Lower leg skin (tissue), 4 donors: ENCODE measurements around the gene SMG6. TPM values are rescaled to one million over a fixed set of nuclear protein-coding genes. Genes with fewer than 3 reads are reported as not detected.
A peak's percentile ranks its signal among the peaks of the same experiment; 100 is the strongest.
"Not testable (repeated sequence)": the region's sequence is repeated elsewhere in the genome, so short reads cannot be mapped to it uniquely, and the experiment has no call there.

Experiments
- DNase-seq, 2 donors: peaks; one replicate each; pipeline ENCODE4 v3.0.0-alpha.2; 2019; ENCODE audit warnings: low spot score in 2 of 2
- H3K4me3 ChIP-seq: fragments of 200-600 bp; sonication (generic); 2 replicates; pipeline ENCODE4 v1.5.1; 2017; ENCODE audit warnings: mild to moderate bottlenecking, low read depth; ENCODE audit not compliant: poor library complexity, severe bottlenecking
- POLR2A ChIP-seq, 2 donors: fragments of 450-650 bp; IDR thresholded peaks; one replicate each; pipeline ENCODE4 v1.6.1; 2016 to 2017; ENCODE audit warnings: antibody characterized with exemption in 2 of 2, mild to moderate bottlenecking in 1 of 2, moderate library complexity in 1 of 2
- WGBS, 2 donors: methylation state at CpG; one replicate each; pipeline ENCODE4 v1.1.5; 2018; 5-methylcytosine and 5-hydroxymethylcytosine counted together
- intact Hi-C: fragments of 100-400 bp; cut with DNase I; formaldehyde crosslinking; loops from one replicate; pipeline ENCODE4 v1.15.0; 2023; ENCODE audit warnings: low total_unique reads
- total RNA-seq, 4 donors: library from RNA; depleted of rRNA; stranded (reverse); fragments of >200 nt; gene quantifications; one replicate each; pipeline ENCODE4 v1.1.0, GENCODE V29; 2016
- TF ChIP-seq, protein P1 (sequence below), 3 donors: fragments of 450-650 bp; IDR thresholded peaks; one replicate each; pipeline ENCODE4 v1.5.1; 2016; ENCODE audit warnings: antibody characterized with exemption in 3 of 3, mild to moderate bottlenecking in 3 of 3, moderate library complexity in 2 of 3

The SMG6 gene
- total RNA-seq, 4 donors from 2014 or later = 22.5 to 54.6 (median 29.5) TPM

DNA sequence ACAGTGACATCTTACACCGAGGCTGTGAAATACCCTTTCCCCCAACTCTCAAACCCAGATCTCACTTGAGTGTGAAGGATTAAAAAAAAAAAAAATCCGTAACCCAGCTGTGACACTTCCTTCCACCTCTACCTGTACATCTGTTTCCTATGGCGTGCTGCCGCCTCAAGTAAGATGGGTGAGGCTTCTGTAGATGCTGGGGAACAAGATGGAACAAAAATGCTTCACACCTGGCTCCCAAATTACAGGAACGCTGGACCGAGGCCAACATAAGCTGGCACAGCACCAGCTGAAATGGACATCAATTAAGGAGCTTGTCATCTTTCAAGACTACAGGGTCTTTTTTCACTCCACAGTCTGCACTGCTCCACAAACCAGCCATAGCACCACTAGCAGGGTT, 152.8 kb downstream of the SMG6 start:
- intact Hi-C loops = no loop called here
- WGBS, 2 donors = 41 to 48% methylated on average over 6 of the region's 6 CpGs
- no peak overlapping the region for H3K4me3 ChIP-seq
- no peak for TF ChIP-seq POLR2A (IDR thresholded peaks at IDR 0.05)
- TF ChIP-seq, protein P1, sequence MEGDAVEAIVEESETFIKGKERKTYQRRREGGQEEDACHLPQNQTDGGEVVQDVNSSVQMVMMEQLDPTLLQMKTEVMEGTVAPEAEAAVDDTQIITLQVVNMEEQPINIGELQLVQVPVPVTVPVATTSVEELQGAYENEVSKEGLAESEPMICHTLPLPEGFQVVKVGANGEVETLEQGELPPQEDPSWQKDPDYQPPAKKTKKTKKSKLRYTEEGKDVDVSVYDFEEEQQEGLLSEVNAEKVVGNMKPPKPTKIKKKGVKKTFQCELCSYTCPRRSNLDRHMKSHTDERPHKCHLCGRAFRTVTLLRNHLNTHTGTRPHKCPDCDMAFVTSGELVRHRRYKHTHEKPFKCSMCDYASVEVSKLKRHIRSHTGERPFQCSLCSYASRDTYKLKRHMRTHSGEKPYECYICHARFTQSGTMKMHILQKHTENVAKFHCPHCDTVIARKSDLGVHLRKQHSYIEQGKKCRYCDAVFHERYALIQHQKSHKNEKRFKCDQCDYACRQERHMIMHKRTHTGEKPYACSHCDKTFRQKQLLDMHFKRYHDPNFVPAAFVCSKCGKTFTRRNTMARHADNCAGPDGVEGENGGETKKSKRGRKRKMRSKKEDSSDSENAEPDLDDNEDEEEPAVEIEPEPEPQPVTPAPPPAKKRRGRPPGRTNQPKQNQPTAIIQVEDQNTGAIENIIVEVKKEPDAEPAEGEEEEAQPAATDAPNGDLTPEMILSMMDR (IDR thresholded peaks at IDR 0.05) = no peak
- peak in 1 of 2 donors; percentile 76 for DNase-seq

DNA sequence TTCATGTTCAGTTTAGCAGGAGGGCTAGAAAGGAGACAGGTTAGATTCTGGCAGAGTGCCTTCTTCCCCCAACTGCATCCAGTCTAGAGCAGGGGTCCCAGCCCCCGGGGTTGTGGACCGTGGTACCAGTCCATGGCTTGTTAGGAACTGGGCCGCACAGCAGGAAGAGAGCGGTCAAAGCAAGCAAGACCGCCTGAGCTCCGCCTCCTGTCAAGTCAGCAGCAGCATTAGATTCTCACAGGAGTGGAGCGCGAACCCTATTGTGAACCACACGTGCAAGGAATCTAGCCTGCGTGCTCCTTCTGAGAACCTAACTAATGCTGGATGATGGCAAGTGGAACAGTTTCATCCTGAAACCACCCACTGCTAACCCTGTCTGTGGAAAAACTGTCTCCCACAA, 153.7 kb downstream of the SMG6 start:
- no peak overlapping the region for H3K4me3 ChIP-seq
- intact Hi-C loops = no loop called here
- TF ChIP-seq POLR2A (IDR thresholded peaks at IDR 0.05) = no peak
- TF ChIP-seq, protein P1 (IDR thresholded peaks at IDR 0.05) = no peak
- DNase-seq = peak in 1 of 2 donors; percentile 72
- 90 to 91% methylated on average over 10 of the region's 10 CpGs for whole genome bisulfite sequencing, 2 donors

DNA sequence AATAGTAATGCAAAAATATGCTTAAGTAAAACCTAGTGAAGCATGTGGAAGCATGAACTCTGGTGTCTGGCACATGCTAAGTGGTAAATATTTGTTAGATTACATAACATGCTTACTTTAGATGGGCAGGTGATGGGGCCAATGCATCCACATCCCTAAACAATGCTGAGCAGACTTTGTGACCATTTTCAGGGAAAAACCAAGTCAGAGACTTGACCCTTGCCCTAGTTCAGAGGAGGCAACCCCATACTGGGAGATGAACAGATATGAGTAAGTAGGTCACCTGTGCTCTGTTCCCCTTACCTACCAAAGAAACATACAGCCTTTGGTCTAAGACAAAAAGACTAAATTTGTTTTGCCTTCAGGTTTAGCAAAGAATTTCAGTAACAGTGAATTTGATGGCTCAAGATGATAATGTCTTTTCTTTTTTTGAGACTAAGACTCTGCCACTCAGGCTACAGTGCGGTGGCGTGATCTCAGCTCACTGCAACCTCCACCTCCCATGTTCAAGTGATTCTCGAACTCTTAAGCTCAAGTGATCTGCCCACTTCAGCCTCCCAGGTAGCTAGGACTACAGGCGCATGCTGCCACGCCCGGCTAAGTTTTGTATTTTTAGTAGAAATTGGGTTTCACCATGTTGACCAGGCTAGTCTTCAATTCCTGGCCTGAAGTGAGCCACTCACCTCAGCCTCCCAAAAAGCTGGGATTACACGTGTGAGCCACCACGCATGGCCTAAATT, 157.3 kb downstream of the SMG6 start:
- WGBS, 2 donors = 94 to 97% methylated on average over 8 of the region's 8 CpGs
- no peak overlapping the region for H3K4me3 ChIP-seq
- DNase-seq = peak in 1 of 2 donors; percentile 68
- intact Hi-C loops = no loop called here
- TF ChIP-seq POLR2A (IDR thresholded peaks at IDR 0.05) = no peak
- TF ChIP-seq, protein P1 (IDR thresholded peaks at IDR 0.05) = no peak

DNA sequence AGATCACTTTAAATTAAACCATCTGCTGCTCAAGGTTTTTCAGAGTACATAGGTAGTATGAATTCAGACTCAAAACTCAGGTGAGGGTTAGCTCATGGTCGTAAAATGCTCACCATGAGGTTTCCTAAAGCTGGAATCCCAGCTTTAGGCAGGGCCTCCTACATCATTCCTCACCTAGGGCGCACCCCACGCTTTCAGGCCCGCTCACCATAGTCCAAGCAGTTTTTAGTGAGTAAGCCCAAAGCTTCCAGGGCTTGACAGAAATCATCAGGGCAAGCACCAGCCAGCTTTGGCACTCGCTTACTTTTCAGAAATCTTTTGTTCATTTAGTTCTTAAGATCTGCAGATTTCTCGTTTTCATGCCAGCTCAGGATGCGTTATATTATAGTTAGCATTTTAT, 158.9 kb downstream of the SMG6 start:
- WGBS, 2 donors = 59 to 66% methylated on average over 7 of the region's 7 CpGs
- H3K4me3 ChIP-seq = no peak overlapping the region
- peak in 1 of 2 donors; percentile 46 for DNase-seq
- intact Hi-C loops = no loop called here
- TF ChIP-seq, protein P1 (IDR thresholded peaks at IDR 0.05) = no peak
- no peak for TF ChIP-seq POLR2A (IDR thresholded peaks at IDR 0.05)

DNA sequence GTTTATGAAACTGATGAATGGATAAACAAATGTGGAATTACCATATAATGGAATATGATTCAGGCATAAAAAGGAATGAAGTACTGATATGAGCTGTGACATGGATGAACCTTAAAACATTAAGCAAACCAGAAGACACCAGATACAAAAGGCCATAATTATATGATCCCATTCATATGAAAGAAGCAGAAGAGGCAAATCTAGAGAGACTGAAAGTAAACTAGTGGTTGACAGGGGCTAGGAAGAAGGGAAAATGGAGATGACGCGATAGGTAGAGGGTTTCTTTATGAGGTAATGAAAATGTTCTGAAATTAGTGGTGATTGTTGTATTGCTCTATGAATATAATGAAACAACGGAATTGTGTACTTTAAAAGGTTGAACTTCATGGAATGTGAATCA, 160.3 kb downstream of the SMG6 start:
- no peak for TF ChIP-seq POLR2A (IDR thresholded peaks at IDR 0.05)
- TF ChIP-seq, protein P1 (IDR thresholded peaks at IDR 0.05) = no peak
- DNase-seq = no peak
- 96 to 98% methylated on average over 3 of the region's 3 CpGs for WGBS, 2 donors
- intact Hi-C loops = no loop called here
- no peak overlapping the region for H3K4me3 ChIP-seq

- WGBS, 2 donors = 92 to 93% methylated on average over 8 of the region's 8 CpGs
- DNase-seq = peak in 1 of 2 donors; percentile 43
- H3K4me3 ChIP-seq, intact Hi-C loops: not testable (repeated sequence)
These were observed 160.9 kb downstream of the SMG6 start for GRCh38 chr17:2142682-2143081.
